Neural cell (in vitro differentiated cells): ENCODE measurements around the gene ANGPT4. TPM values are rescaled to one million over a fixed set of nuclear protein-coding genes. Genes with fewer than 3 reads are reported as not detected.

Source experiments
- H2AFZ ChIP-seq: fragments of 200-600, 300-800 bp; sonication (generic), shearing (Covaris generic); 2 replicates; pipeline ENCODE4 v1.6.0; 2014; ENCODE audit warnings: low read depth, mild to moderate bottlenecking, antibody characterized with exemption, low read length, moderate library complexity
- H3F3A ChIP-seq: fragments of 200-600 bp; shearing (Covaris generic); 2 replicates; pipeline ENCODE4 v1.6.1; 2016; ENCODE audit warnings: mild to moderate bottlenecking, moderate library complexity, mixed read lengths, antibody characterized with exemption, low read length; ENCODE audit not compliant: insufficient read depth, poor library complexity, severe bottlenecking
- H3K27ac ChIP-seq: fragments of 200-600, 300-800 bp; sonication (generic), shearing (Covaris generic); 2 replicates; pipeline ENCODE4 v1.5.1; 2014; ENCODE audit warnings: mild to moderate bottlenecking, low read length, moderate library complexity
- H3K27me3 ChIP-seq: fragments of 300-800, 200-600 bp; sonication (generic), shearing (Covaris generic); 2 replicates; pipeline ENCODE4 v1.6.0; 2014; ENCODE audit warnings: mild to moderate bottlenecking, low read depth, low read length, moderate library complexity; ENCODE audit not compliant: insufficient read depth
- H3K36me3 ChIP-seq: fragments of 300-800, 200-600 bp; sonication (generic), shearing (Covaris generic); 2 replicates; pipeline ENCODE4 v1.5.1; 2014; ENCODE audit warnings: mild to moderate bottlenecking, antibody characterized with exemption, low read length, moderate library complexity; ENCODE audit not compliant: insufficient read depth
- H3K4me2 ChIP-seq: fragments of 300-800, 200-600 bp; sonication (generic), shearing (Covaris generic); 2 replicates; pipeline ENCODE4 v1.6.0; 2014; ENCODE audit warnings: mild to moderate bottlenecking, low read length
- H3K4me3 ChIP-seq: fragments of 300-800, 200-600 bp; sonication (generic), shearing (Covaris generic); 2 replicates; pipeline ENCODE4 v1.5.1; 2014; ENCODE audit warnings: mild to moderate bottlenecking, low read length, moderate library complexity
- H3K79me2 ChIP-seq: fragments of 200-600 bp; shearing (Covaris generic); replicated peaks from 2 replicates; pipeline ENCODE4 v1.6.0; 2014; ENCODE audit warnings: mild to moderate bottlenecking, low read length, moderate library complexity; ENCODE audit not compliant: insufficient read depth
- H3K9ac ChIP-seq: fragments of 300-800, 200-600 bp; sonication (generic), shearing (Covaris generic); 2 replicates; pipeline ENCODE4 v1.6.1; 2016; ENCODE audit warnings: mild to moderate bottlenecking, low read length, mixed read lengths
- H3K9me2 ChIP-seq: fragments of 200-600 bp; shearing (Covaris generic); 2 replicates; pipeline ENCODE4 v1.6.1; 2016; ENCODE audit warnings: mild to moderate bottlenecking, low read length, mixed read lengths; ENCODE audit not compliant: insufficient read depth
- H3K9me3 ChIP-seq: fragments of 200-600, 300-800 bp; sonication (generic), shearing (Covaris generic); 2 replicates; pipeline ENCODE4 v1.6.1; 2016; ENCODE audit warnings: mild to moderate bottlenecking, mixed run types, low read length, moderate library complexity, mixed read lengths
- H4K20me1 ChIP-seq: fragments of 200-600 bp; shearing (Covaris generic); 2 replicates; pipeline ENCODE4 v1.6.1; 2016; ENCODE audit warnings: mild to moderate bottlenecking, mixed run types; ENCODE audit not compliant: insufficient read depth
- EP300 ChIP-seq: fragments of 450-650 bp; conservative IDR thresholded peaks from 2 replicates; pipeline ENCODE4 v1.6.1; 2014; ENCODE audit warnings: antibody characterized with exemption, mild to moderate bottlenecking, moderate library complexity; ENCODE audit not compliant: poor library complexity, severe bottlenecking
- EZH2 ChIP-seq: fragments of 200-600, 300-800 bp; shearing (Covaris generic), sonication (generic); IDR thresholded peaks from 2 replicates; pipeline ENCODE4 v1.6.1; 2014; ENCODE audit warnings: antibody characterized with exemption, low read length, borderline replicate concordance, mild to moderate bottlenecking; ENCODE audit not compliant: insufficient read depth, poor library complexity, severe bottlenecking
- MXI1 ChIP-seq: fragments of 450-650 bp; conservative IDR thresholded peaks from 2 replicates; pipeline ENCODE4 v1.6.1; 2014; ENCODE audit warnings: antibody characterized with exemption, mild to moderate bottlenecking; ENCODE audit not compliant: poor library complexity, severe bottlenecking
- POLR2AphosphoS5 ChIP-seq: IDR thresholded peaks from 2 replicates; pipeline ENCODE4 v1.6.1; 2012
- RAD21 ChIP-seq: fragments of 450-650 bp; conservative IDR thresholded peaks from 2 replicates; pipeline ENCODE4 v1.6.1; 2014; ENCODE audit warnings: antibody characterized with exemption, mild to moderate bottlenecking, moderate library complexity
- SMC3 ChIP-seq: fragments of 450-650 bp; conservative IDR thresholded peaks from 2 replicates; pipeline ENCODE4 v1.6.1; 2014; ENCODE audit warnings: antibody characterized with exemption, mild to moderate bottlenecking, moderate library complexity; ENCODE audit not compliant: poor library complexity
- TAF1 ChIP-seq: IDR thresholded peaks from 2 replicates; pipeline ENCODE4 v1.6.1; 2012; ENCODE audit warnings: low read depth
- polyA plus RNA-seq: library from polyadenylated mRNA; depleted of rRNA; stranded (reverse); fragments of >200 nt; gene quantifications from 2 replicates; pipeline ENCODE4 v1.2.3, GENCODE V29; 2014
- TF ChIP-seq, protein P1 (sequence below): fragments of 450-650 bp; IDR thresholded peaks from 2 replicates; pipeline ENCODE4 v1.5.1; 2014; ENCODE audit warnings: antibody characterized with exemption, mild to moderate bottlenecking, moderate library complexity; ENCODE audit not compliant: poor library complexity, severe bottlenecking
- TF ChIP-seq, protein P2 (sequence below): IDR thresholded peaks from 2 replicates; pipeline ENCODE4 v1.6.1; 2012; ENCODE audit warnings: borderline replicate concordance

ANGPT4 gene
- polyA plus RNA-seq, 1 donor from 2014 or later = not detected

DNA sequence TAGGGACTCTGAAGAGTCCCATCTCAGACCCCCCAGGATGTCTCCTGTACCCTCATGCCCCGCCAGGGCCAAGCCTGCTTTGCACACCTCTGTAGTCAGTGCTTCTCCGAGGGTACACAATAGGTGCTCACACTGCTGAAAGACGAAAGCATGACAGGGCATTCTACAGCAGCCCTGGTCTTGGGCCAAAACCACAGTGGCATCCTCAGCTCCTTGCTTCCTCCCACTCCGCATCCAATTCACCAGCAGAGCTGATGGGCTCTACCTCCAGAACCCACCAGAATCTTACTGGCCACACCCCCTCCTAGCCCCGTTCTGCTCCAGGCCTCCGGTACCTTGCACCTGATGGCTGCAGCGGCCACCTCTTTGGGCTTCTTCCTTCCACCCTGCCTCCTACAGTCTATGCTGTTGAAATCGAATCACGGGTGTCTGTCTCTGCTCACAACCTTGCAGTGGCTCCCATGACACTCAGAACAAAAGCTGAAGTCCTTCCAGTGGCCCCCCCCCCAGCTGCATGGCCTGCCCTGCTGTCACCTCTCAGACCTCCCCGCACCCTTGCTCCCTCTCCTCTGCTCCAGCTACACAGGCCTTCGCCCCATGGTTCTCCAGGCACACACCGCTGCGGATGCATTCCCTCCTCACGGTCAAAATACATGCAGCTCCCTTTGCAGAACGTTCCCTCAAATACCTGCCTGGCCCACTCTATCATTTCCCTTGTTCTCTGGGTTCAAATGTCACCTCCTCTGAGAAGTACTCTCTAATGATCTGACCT lies 1.2 kb downstream of the ANGPT4 start:
- Histone ChIP-seq H3K36me3 (no peaks in the 10 kb centered on the region), H3K9me3 (no peaks in the 10 kb centered on the region), H3K4me2 (no peak overlapping the region), H3K27me3 (no peaks in the 10 kb centered on the region), H3K9me2 (no peaks in the 10 kb centered on the region), H3K27ac (no peak overlapping the region), H3K9ac (no peak overlapping the region), H4K20me1 (no peaks in the 10 kb centered on the region), H3K79me2 (no peaks in the 10 kb centered on the region), H3F3A (no peaks in the 10 kb centered on the region), H2AFZ (no peak overlapping the region), H3K4me3 (no peak overlapping the region)
- no peak for TF ChIP-seq TAF1
- no peak for TF ChIP-seq SMC3
- TF ChIP-seq, protein P1, sequence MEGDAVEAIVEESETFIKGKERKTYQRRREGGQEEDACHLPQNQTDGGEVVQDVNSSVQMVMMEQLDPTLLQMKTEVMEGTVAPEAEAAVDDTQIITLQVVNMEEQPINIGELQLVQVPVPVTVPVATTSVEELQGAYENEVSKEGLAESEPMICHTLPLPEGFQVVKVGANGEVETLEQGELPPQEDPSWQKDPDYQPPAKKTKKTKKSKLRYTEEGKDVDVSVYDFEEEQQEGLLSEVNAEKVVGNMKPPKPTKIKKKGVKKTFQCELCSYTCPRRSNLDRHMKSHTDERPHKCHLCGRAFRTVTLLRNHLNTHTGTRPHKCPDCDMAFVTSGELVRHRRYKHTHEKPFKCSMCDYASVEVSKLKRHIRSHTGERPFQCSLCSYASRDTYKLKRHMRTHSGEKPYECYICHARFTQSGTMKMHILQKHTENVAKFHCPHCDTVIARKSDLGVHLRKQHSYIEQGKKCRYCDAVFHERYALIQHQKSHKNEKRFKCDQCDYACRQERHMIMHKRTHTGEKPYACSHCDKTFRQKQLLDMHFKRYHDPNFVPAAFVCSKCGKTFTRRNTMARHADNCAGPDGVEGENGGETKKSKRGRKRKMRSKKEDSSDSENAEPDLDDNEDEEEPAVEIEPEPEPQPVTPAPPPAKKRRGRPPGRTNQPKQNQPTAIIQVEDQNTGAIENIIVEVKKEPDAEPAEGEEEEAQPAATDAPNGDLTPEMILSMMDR = no peak
- no peak for TF ChIP-seq RAD21
- TF ChIP-seq, protein P2, sequence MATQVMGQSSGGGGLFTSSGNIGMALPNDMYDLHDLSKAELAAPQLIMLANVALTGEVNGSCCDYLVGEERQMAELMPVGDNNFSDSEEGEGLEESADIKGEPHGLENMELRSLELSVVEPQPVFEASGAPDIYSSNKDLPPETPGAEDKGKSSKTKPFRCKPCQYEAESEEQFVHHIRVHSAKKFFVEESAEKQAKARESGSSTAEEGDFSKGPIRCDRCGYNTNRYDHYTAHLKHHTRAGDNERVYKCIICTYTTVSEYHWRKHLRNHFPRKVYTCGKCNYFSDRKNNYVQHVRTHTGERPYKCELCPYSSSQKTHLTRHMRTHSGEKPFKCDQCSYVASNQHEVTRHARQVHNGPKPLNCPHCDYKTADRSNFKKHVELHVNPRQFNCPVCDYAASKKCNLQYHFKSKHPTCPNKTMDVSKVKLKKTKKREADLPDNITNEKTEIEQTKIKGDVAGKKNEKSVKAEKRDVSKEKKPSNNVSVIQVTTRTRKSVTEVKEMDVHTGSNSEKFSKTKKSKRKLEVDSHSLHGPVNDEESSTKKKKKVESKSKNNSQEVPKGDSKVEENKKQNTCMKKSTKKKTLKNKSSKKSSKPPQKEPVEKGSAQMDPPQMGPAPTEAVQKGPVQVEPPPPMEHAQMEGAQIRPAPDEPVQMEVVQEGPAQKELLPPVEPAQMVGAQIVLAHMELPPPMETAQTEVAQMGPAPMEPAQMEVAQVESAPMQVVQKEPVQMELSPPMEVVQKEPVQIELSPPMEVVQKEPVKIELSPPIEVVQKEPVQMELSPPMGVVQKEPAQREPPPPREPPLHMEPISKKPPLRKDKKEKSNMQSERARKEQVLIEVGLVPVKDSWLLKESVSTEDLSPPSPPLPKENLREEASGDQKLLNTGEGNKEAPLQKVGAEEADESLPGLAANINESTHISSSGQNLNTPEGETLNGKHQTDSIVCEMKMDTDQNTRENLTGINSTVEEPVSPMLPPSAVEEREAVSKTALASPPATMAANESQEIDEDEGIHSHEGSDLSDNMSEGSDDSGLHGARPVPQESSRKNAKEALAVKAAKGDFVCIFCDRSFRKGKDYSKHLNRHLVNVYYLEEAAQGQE = no peak
- no peak for TF ChIP-seq EP300
- no peak for TF ChIP-seq POLR2AphosphoS5
- no peak for TF ChIP-seq MXI1
- no peak for TF ChIP-seq EZH2

DNA sequence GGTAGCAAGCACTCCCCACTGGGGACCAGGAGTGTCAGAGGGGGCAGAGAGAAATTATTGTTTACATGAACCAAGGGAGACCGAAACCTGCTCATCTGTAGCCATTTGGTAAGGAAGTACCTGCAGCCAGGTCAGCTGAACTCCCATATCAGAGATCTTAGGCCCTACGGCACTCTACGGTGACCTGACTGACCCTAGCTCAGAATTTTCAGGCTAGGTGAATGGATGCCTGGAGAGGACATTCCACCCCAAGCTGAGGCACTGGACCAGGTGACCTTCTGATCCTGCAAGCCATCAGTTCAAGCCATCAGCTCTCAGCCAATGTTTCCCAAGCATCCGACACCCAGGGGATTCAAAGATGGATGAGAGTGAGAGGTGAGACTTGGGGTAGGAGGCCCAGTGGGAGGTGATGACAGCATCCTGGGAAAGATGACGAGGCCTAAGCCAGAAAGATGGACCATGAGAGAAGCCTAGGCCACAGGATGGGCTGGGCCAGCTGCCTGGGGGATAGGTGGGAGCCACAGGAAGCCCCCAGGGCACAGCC lies 2.8 kb downstream of the ANGPT4 start:
- H3K79me2 ChIP-seq = no peaks in the 10 kb centered on the region
- no peak overlapping the region for H3K4me3 ChIP-seq
- no peaks in the 10 kb centered on the region for H4K20me1 ChIP-seq
- H3K27ac ChIP-seq = no peak overlapping the region
- no peaks in the 10 kb centered on the region for H3K36me3 ChIP-seq
- H3K4me2 ChIP-seq = no peak overlapping the region
- H3F3A ChIP-seq = no peaks in the 10 kb centered on the region
- H3K9me2 ChIP-seq = no peaks in the 10 kb centered on the region
- TF ChIP-seq, protein P1 = no peak
- TF ChIP-seq MXI1 = no peak
- TF ChIP-seq RAD21 = no peak
- TF ChIP-seq, protein P2 = no peak
- TF ChIP-seq SMC3 = no peak
- TF ChIP-seq EP300 = no peak
- TF ChIP-seq POLR2AphosphoS5 = no peak
- TF ChIP-seq TAF1 = no peak
- TF ChIP-seq EZH2 = no peak
- H3K9me3 ChIP-seq = no peaks in the 10 kb centered on the region
- H3K27me3 ChIP-seq = no peaks in the 10 kb centered on the region
- H3K9ac ChIP-seq = no peak overlapping the region
- H2AFZ ChIP-seq = no peak overlapping the region
